Measurements from ENCODE around the gene CHST3.
"Not testable (repeated sequence)": the region's sequence is repeated elsewhere in the genome, so short reads cannot be mapped to it uniquely, and the experiment has no call there.

Gene CHST3

DNA sequence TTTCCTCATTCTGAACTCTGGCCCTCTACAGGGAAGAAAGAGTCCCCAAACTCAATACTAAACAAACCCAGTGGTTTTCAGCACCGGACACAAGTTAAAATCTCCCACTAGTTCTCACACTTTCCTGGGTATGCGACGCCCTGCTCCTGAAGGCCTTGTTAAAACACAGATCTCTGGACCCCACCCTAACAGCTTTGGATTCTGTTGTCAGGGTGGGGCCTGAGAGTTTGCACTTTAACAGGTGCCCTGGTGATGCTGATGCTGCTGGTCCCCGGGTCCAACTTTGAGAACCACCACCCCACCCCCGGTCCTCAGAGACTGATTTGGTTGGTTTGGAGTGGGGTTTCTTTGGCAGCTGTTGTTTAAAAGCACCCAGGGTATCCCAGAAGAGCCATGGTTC lies 61.6 kb downstream of the CHST3 start:
- TF ChIP-seq, protein P1, sequence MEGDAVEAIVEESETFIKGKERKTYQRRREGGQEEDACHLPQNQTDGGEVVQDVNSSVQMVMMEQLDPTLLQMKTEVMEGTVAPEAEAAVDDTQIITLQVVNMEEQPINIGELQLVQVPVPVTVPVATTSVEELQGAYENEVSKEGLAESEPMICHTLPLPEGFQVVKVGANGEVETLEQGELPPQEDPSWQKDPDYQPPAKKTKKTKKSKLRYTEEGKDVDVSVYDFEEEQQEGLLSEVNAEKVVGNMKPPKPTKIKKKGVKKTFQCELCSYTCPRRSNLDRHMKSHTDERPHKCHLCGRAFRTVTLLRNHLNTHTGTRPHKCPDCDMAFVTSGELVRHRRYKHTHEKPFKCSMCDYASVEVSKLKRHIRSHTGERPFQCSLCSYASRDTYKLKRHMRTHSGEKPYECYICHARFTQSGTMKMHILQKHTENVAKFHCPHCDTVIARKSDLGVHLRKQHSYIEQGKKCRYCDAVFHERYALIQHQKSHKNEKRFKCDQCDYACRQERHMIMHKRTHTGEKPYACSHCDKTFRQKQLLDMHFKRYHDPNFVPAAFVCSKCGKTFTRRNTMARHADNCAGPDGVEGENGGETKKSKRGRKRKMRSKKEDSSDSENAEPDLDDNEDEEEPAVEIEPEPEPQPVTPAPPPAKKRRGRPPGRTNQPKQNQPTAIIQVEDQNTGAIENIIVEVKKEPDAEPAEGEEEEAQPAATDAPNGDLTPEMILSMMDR (IDR thresholded peaks at IDR 0.05; ENCODE audit: low read depth, low read length) = no peak
- H3K4me3 ChIP-seq (ENCODE audit: low read depth, low read length) = no peak overlapping the region

GRCh38 chr10:72026278-72027111 lies 62.3 kb downstream of the CHST3 start:
- no peak overlapping the region for H3K4me3 ChIP-seq (ENCODE audit: low read depth, low read length)

GRCh38 chr10:72027498-72027897 lies 63.3 kb downstream of the CHST3 start:
- TF ChIP-seq, protein P1 (IDR thresholded peaks at IDR 0.05; ENCODE audit: low read depth, low read length) = no peak
- no peak overlapping the region for H3K4me3 ChIP-seq (ENCODE audit: low read depth, low read length)

More at GRCh38 chr10:72026278-72027111, 62.3 kb downstream of the CHST3 start:
- TF ChIP-seq, protein P1 (IDR thresholded peaks at IDR 0.05; ENCODE audit: low read depth, low read length) = no peak

- TF ChIP-seq, protein P1 (IDR thresholded peaks at IDR 0.05; ENCODE audit: low read depth, low read length) = no peak
- no peak overlapping the region for H3K4me3 ChIP-seq (ENCODE audit: low read depth, low read length)
Observed at GRCh38 chr10:72029414-72029813, 65.2 kb downstream of the CHST3 start.

DNA sequence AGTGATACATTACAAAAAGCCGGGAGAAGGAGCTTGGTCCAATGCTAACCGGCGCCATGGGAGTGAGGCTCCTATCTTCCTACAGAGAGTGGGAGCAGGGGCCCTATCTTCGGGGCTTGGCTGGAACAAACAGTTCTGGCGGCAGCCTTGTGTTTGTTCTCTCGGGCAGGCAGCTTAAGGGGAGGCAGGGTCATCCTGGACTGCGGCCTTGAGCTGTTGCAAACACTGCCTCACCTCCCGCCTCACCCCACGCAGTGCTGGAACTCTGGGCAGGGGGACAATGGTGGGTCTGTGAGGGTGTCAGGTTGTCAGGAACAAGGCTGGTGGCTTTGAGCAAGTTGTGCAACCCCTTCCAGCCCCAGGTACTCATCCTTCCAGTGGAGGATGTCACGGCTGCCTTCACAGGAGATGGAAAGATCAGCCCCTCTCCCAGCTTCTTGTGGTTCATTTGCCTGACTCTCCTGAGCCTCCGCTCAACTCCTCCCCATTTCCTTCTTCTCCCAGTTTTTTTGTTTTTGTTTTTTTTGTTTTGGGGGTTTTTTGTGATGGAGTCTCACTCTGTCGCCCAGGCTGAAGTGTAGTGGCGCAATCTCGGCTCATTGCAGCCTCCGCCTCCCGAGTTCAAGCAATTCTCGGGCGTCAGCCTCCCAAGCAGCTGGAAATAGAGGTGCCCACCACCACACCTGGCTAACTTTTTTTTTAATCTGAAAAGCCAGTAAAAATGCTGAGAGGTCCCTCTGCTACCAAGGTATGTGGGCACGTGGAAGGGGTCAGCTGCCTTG lies 66.8 kb downstream of the CHST3 start:
- TF ChIP-seq, protein P1 (IDR thresholded peaks at IDR 0.05; ENCODE audit: low read depth, low read length) = no peak
- H3K4me3 ChIP-seq (ENCODE audit: low read depth, low read length) = no peak overlapping the region

- TF ChIP-seq, protein P1 (IDR thresholded peaks at IDR 0.05; ENCODE audit: low read depth, low read length) = no peak
- no peak overlapping the region for H3K4me3 ChIP-seq (ENCODE audit: low read depth, low read length)
Observed at GRCh38 chr10:72031706-72032105, 67.5 kb downstream of the CHST3 start.

DNA sequence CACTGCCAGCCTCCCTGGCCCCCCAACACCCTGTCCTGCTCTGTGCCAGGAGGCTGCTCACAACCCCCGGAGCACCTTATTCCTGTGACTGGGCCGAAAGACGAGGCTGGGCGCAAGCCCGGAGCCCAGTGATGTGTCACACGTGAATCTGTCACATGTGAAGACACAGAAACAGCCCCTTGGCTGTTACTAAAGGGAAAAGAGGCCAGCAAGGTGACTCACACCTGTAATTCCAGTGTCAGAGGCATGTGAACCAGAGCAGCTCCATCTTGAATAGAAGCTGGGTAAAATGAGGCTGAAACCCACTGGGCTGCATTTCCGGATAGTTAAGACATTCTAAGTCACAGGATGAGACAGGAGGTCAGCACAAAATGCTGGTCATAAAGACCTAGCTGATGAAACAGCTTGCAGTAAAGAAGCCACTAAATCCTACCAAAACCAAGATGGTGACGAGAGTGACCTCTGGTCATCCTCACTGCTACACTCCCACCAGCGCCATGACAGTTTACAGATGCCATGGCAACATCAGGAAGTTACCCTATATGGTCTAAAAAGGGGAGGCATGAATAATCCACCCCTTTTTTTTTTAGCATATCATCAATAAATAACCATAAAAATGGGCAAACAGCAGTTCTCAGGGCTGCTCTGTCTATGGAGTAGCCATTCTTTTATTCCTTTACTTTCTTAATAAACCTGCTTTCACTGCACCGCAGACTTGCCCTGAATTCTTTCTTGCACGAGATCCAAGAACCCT lies 68.4 kb downstream of the CHST3 start:
- not testable (repeated sequence) for H3K4me3 ChIP-seq (ENCODE audit: low read depth, low read length)

Data from WI38 (cell line).